Stimulated activated CD4-positive, alpha-beta T cell treated with anti-CD3 and anti-CD28 coated beads, Interleukin-15, amount 100 ng/mL, for 48 hours (primary cell): Measurements from ENCODE around the gene CAST.

ENCODE experiments used
- DNase-seq, 2 donors: peaks; one replicate each; pipeline ENCODE4 v3.0.0-alpha.2; 2020; ENCODE audit warnings: low read depth in 2 of 2

The CAST gene

DNA sequence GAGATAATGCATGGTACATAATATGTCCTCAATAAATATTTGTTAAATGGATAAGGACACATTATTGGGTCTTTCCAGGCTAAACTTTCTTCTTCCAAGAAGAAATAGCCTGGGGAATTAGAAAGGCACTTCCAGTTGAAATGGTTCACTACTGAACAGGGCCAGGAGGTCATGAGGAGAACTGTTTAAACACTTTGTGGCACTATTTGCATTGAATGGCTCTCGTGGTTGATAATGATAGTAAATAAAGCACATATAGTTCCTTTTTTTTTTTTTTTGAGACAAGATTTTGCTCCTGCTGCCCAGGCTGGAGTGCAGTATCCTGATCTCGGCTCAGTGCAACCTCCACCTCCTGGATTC, 19.9 kb upstream of the CAST start:
- DNase-seq = no peak

GRCh38 chr5:96645091-96645490, 17.1 kb upstream of the CAST start:
- no peak for DNase-seq

DNA sequence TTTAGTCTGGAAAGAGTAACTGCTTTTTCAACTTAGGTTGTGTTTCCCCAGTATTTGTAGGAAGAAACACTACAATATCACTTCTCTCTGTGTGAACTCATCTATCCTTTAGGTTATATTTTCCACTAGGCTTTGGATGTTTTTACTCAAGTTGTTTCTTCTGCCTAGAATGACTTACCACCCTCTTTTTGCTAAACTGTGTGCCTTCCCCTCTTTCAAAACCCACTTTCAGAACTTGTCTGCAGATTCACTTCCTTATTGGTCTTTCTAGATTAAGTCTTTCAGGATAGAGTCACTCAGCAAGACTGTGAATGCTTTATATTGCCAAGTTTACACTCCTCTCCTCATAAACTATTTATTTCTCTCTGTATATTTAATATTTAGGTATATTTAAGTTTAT, 14.2 kb upstream of the CAST start:
- DNase-seq = no peak

DNA sequence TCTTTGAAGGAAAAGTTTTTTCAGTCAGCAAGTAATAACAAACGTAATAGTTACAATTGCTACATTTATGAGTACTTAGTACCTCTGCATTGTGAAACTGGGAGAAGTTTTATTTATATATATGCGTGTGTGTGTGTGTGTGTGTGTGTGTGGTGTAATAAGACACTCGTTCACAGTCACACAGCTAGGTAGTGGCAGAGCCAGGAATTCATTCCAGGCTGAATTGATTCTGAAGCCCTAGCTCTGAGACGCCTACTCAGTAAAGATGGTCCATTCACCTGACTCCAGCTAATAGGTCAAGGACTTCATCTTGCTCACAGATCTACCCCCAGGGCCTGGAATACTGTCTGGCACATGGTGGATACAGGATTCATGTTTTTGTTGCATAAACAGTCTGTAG, 13.6 kb upstream of the CAST start:
- DNase-seq = no peak

DNA sequence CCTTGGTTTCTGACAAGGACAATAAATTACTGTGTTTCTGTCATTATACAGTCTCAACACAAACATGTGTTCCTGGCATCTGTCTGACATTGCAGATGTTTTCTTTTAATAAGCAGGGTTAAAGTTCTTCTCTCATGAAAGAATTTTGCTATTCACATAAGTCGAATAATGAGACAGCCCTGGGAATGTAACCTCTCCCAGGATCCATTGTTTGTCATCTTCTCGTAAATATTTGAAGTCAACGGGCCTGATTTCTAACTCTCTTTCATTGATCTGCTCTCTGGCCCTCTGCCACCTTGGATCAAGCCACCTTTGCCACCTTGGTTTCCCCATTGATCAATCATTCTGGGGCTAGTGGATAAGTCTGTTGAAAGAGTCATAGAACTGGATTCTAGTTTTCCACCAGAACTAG, 12.9 kb upstream of the CAST start:
- DNase-seq = no peak

- DNase-seq = no peak
Observed at GRCh38 chr5:96649681-96650540, 12.3 kb upstream of the CAST start.

GRCh38 chr5:96651047-96651446, 11.1 kb upstream of the CAST start:
- DNase-seq = no peak

- DNase-seq = no peak
Observed at GRCh38 chr5:96651948-96652753, 10.0 kb upstream of the CAST start.

GRCh38 chr5:96652769-96653454, 9.3 kb upstream of the CAST start:
- DNase-seq = no peak

DNA sequence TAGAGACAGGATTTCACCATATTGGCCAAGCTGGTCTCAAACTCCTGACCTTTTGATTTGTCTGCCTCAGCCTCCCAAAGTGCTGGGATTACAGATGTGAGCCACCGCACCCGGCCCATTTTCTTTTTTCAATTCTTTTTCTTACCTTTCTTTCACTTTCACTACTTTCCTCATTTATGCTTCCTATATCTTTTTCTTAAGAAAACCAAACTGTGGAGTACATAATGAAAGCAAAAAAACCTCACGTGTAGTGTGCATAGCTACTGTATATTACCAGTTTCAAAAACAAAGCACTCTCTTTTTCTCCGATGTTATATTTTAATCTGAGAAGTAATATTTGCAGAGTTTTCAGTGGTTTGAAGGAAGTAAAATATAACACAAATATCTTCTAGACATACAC, 8.0 kb upstream of the CAST start:
- no peak for DNase-seq

GRCh38 chr5:96655085-96655484, 7.1 kb upstream of the CAST start:
- no peak for DNase-seq

- no peak for DNase-seq
Observed at GRCh38 chr5:96655506-96655905, 6.7 kb upstream of the CAST start.

DNA sequence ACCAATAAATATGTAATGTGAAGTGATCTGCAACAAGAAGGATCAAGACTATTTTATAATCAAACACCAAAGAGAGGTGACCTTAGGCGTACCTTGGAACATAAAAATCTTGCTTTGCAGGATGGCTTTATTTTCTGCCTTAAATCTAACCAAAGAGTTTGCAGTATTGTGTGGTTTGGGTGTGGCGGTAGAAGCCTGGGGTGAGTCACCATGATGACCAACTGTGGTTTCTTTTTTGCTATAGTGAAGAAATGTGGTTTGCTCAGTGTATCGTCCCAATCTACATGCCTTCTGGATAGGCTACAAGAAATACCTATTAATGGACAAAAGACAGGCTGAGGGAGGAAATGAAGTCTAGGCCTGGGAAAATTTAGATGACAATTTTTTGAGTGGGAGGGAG, 5.1 kb upstream of the CAST start:
- peak in 1 of 2 donors; percentile 38 for DNase-seq

- DNase-seq = no peak
Observed at GRCh38 chr5:96658272-96658671, 3.9 kb upstream of the CAST start.

GRCh38 chr5:96659170-96659569, 3.0 kb upstream of the CAST start:
- DNase-seq = no peak

- peak in 1 of 2 donors; percentile 21 for DNase-seq
Observed at GRCh38 chr5:96660971-96661854, 963 bp upstream of the CAST start.

DNA sequence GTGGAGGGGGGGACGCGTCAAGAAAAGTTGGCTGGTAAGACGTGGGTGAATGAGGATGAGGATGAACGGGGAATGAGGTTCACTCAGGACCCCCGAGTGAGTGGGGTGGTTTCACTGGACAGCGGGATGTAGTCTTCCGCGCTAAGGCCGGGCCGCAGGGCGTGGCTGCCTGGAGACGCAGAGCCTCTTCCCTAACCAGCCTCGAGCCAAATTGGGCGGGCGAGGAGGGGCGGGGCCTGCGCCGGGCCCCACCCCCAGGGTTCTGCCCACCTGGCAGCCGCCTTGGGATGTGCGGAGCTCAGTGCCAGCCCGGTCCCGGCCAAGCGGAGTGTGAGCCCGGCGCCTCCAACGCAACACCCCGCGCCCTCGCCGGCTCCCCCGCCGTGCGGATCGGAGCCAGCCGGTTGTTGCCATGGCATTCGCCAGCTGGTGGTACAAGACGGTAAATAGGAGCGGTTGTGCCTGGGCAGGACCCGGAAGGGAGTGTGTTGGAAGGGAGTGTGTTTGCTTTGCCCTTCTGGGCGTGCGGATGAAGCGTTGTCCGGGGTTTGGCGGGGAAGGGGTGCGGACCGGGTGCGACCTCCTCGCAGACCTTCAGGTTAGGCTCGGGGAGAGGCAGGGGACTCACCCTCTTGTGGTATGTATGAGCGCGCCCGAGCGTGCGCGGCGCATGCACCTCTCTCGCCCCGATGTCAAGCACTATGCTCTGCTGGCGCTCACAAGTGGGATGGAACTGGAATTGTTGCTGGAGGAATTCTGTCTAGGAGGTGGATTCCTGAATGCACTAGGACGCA, 746 bp downstream of the CAST start:
- DNase-seq = peak; percentile 71 to 82

DNA sequence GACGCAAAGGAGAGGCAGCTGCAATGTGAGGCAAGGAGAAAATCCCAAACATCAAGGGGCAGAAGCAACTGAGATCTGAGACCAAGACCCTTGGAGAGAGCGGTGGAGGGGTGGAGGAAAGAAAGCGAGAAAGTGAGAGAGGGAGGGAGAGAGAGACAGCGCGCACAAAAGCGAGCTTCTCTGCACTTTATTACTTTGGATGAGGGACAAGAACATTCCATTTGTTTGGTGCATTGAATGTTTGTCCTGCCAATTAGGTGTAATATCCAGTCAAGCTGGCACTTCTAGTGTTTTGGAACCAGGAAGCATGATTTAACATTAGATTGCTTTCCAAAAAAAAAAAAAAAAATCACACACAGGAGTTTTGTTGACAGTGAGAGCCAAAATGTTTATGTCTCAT, 1.4 kb downstream of the CAST start:
- no peak for DNase-seq

DNA sequence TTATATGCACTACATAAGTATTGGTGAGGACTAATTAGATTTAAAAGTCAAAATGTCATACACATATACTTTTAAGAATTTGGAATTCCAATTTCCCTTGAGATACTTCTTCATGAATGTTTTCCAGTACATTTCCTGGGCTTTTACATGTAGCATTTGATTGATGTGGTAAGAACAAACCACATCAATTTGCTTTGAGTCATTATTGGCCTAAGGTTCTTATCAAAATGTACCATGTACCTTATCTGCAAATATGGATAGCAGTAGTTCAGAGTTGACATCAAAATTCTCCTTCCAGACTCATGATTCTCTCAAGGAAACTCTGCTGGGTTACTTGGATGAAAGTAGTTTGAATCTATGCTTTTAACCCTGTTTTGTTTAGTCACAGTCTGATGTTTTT, 2.5 kb downstream of the CAST start:
- DNase-seq = no peak

DNA sequence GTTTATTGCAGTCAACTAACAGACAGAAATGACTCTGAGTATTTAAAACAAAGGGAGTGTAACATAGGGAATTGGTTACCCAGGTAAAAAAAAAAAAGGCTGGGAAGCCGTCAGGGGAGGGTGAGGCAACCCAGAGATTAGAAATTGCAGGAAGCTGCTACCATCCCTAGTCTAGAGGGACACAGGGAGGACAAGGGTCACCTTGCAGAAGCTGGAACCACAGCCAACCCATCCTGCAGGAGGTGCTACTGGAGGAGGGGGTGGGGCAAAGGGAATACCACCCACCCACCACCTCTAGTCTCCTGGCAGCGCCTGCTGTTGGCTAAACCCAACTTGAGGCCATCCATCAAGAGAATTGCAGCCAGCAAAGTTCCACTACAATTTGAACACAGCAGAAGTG, 6.5 kb downstream of the CAST start:
- no peak for DNase-seq

DNA sequence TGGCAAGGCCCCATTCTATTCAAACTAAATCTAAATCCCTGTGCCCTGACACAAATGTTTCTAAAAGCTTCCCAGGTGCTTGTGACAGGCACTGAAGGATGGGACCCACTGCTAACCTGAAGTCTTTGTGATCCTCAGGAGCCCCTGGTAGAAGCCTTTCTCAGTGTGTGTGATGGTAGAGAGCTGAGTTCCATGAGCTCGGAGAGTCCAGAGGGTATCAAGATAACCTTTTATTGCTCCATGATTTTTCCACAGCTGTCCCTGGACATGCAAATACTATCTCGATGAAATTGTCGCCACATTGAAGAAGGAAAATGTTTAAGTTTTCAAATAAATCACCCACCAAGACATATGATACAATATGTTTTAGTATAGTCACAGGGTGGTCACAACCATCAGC, 7.7 kb downstream of the CAST start:
- DNase-seq = no peak
